Measurements from ENCODE around the gene PIGC. TPM values are rescaled to one million over a fixed set of nuclear protein-coding genes. Genes with fewer than 3 reads are reported as not detected.

Gene PIGC
- polyA plus RNA-seq, 2 donors, result 15.1 to 15.6 TPM

- Histone ChIP-seq H3K9me3 (ENCODE audit: control insufficient read depth in 2 of 2, insufficient read depth in 1 of 2, low read depth in 1 of 2, low read length in 1 of 2) (no peaks in the 10 kb centered on the region), H3K4me1 (ENCODE audit: control insufficient read depth in 2 of 2, insufficient read depth in 2 of 2, low read length in 1 of 2) (no peaks in the 10 kb centered on the region), H3K27ac (ENCODE audit: low read depth in 2 of 2, low read length in 1 of 2) (no peak overlapping the region), H3K4me3 (ENCODE audit: low read depth in 1 of 2, low read length in 2 of 2) (no peak overlapping the region), H3K36me3 (ENCODE audit: control insufficient read depth in 2 of 2, insufficient read depth in 2 of 2, low read length in 1 of 2) (no peaks in the 10 kb centered on the region), H3K27me3 (ENCODE audit: control insufficient read depth in 1 of 2, insufficient read depth in 2 of 2, low read length in 2 of 2) (no peaks in the 10 kb centered on the region)
Observed at GRCh38 chr1:172405912-172406311, 38.0 kb downstream of the PIGC start.

GRCh38 chr1:172404121-172404520 is 39.7 kb downstream of the PIGC start:
- Histone ChIP-seq H3K36me3 (ENCODE audit: control insufficient read depth in 2 of 2, insufficient read depth in 2 of 2, low read length in 1 of 2) (no peaks in the 10 kb centered on the region), H3K27me3 (ENCODE audit: control insufficient read depth in 1 of 2, insufficient read depth in 2 of 2, low read length in 2 of 2) (no peaks in the 10 kb centered on the region), H3K27ac (ENCODE audit: low read depth in 2 of 2, low read length in 1 of 2) (no peak overlapping the region), H3K4me3 (ENCODE audit: low read depth in 1 of 2, low read length in 2 of 2) (no peak overlapping the region), H3K9me3 (ENCODE audit: control insufficient read depth in 2 of 2, insufficient read depth in 1 of 2, low read depth in 1 of 2, low read length in 1 of 2) (no peaks in the 10 kb centered on the region), H3K4me1 (ENCODE audit: control insufficient read depth in 2 of 2, insufficient read depth in 2 of 2, low read length in 1 of 2) (no peaks in the 10 kb centered on the region)

- Histone ChIP-seq H3K27ac (ENCODE audit: low read depth in 2 of 2, low read length in 1 of 2) (no peak overlapping the region), H3K27me3 (ENCODE audit: control insufficient read depth in 1 of 2, insufficient read depth in 2 of 2, low read length in 2 of 2) (no peaks in the 10 kb centered on the region), H3K4me3 (ENCODE audit: low read depth in 1 of 2, low read length in 2 of 2) (no peak overlapping the region), H3K4me1 (ENCODE audit: control insufficient read depth in 2 of 2, insufficient read depth in 2 of 2, low read length in 1 of 2) (no peaks in the 10 kb centered on the region), H3K9me3 (ENCODE audit: control insufficient read depth in 2 of 2, insufficient read depth in 1 of 2, low read depth in 1 of 2, low read length in 1 of 2) (no peaks in the 10 kb centered on the region), H3K36me3 (ENCODE audit: control insufficient read depth in 2 of 2, insufficient read depth in 2 of 2, low read length in 1 of 2) (no peaks in the 10 kb centered on the region)
- 89 to 92% methylated on average over 1 of the region's 1 CpG for WGBS, 2 donors
Observed at GRCh38 chr1:172402878-172403569, 40.8 kb downstream of the PIGC start.

GRCh38 chr1:172401892-172402291 is 42.0 kb downstream of the PIGC start:
- no peaks in the 10 kb centered on the region for H3K27me3 ChIP-seq (ENCODE audit: control insufficient read depth in 1 of 2, insufficient read depth in 2 of 2, low read length in 2 of 2)
- H3K4me3 ChIP-seq (ENCODE audit: low read depth in 1 of 2, low read length in 2 of 2), result no peak overlapping the region
- no peaks in the 10 kb centered on the region for H3K36me3 ChIP-seq (ENCODE audit: control insufficient read depth in 2 of 2, insufficient read depth in 2 of 2, low read length in 1 of 2)
- H3K27ac ChIP-seq (ENCODE audit: low read depth in 2 of 2, low read length in 1 of 2), result no peak overlapping the region
- WGBS, 2 donors, result 80 to 90% methylated on average over 5 of the region's 5 CpGs
- no peaks in the 10 kb centered on the region for H3K9me3 ChIP-seq (ENCODE audit: control insufficient read depth in 2 of 2, insufficient read depth in 1 of 2, low read depth in 1 of 2, low read length in 1 of 2)
- H3K4me1 ChIP-seq (ENCODE audit: control insufficient read depth in 2 of 2, insufficient read depth in 2 of 2, low read length in 1 of 2), result no peaks in the 10 kb centered on the region

GRCh38 chr1:172401477-172401876 is 42.4 kb downstream of the PIGC start:
- H3K27ac ChIP-seq (ENCODE audit: low read depth in 2 of 2, low read length in 1 of 2), result no peak overlapping the region
- H3K36me3 ChIP-seq (ENCODE audit: control insufficient read depth in 2 of 2, insufficient read depth in 2 of 2, low read length in 1 of 2), result no peaks in the 10 kb centered on the region

GRCh38 chr1:172400722-172401105 is 43.2 kb downstream of the PIGC start:
- Histone ChIP-seq H3K9me3 (ENCODE audit: control insufficient read depth in 2 of 2, insufficient read depth in 1 of 2, low read depth in 1 of 2, low read length in 1 of 2) (no peaks in the 10 kb centered on the region), H3K27ac (ENCODE audit: low read depth in 2 of 2, low read length in 1 of 2) (no peak overlapping the region), H3K36me3 (ENCODE audit: control insufficient read depth in 2 of 2, insufficient read depth in 2 of 2, low read length in 1 of 2) (no peaks in the 10 kb centered on the region), H3K4me1 (ENCODE audit: control insufficient read depth in 2 of 2, insufficient read depth in 2 of 2, low read length in 1 of 2) (no peaks in the 10 kb centered on the region), H3K4me3 (ENCODE audit: low read depth in 1 of 2, low read length in 2 of 2) (no peak overlapping the region), H3K27me3 (ENCODE audit: control insufficient read depth in 1 of 2, insufficient read depth in 2 of 2, low read length in 2 of 2) (no peaks in the 10 kb centered on the region)
- WGBS, 2 donors, result 58 to 69% methylated on average over 1 of the region's 1 CpG

More at GRCh38 chr1:172401477-172401876, 42.4 kb downstream of the PIGC start:
- Histone ChIP-seq H3K27me3 (ENCODE audit: control insufficient read depth in 1 of 2, insufficient read depth in 2 of 2, low read length in 2 of 2) (no peaks in the 10 kb centered on the region), H3K4me1 (ENCODE audit: control insufficient read depth in 2 of 2, insufficient read depth in 2 of 2, low read length in 1 of 2) (no peaks in the 10 kb centered on the region), H3K9me3 (ENCODE audit: control insufficient read depth in 2 of 2, insufficient read depth in 1 of 2, low read depth in 1 of 2, low read length in 1 of 2) (no peaks in the 10 kb centered on the region), H3K4me3 (ENCODE audit: low read depth in 1 of 2, low read length in 2 of 2) (no peak overlapping the region)

- H3K27ac ChIP-seq (ENCODE audit: low read depth in 2 of 2, low read length in 1 of 2), result no peak overlapping the region
Observed at GRCh38 chr1:172399756-172400721, 43.8 kb downstream of the PIGC start.

GRCh38 chr1:172398970-172399755 is 44.7 kb downstream of the PIGC start:
- WGBS, 2 donors, result 29 to 32% methylated on average over 9 of the region's 9 CpGs
- H3K27ac ChIP-seq (ENCODE audit: low read depth in 2 of 2, low read length in 1 of 2), result peak overlapping the region in 1 of 2 donors; percentile 49
- H3K4me3 ChIP-seq (ENCODE audit: low read depth in 1 of 2, low read length in 2 of 2), result no peak overlapping the region
- H3K9me3 ChIP-seq (ENCODE audit: control insufficient read depth in 2 of 2, insufficient read depth in 1 of 2, low read depth in 1 of 2, low read length in 1 of 2), result no peaks in the 10 kb centered on the region
- peaks cover 0 to 3% of the 10 kb centered on the region in 2 donors for H3K4me1 ChIP-seq (ENCODE audit: control insufficient read depth in 2 of 2, insufficient read depth in 2 of 2, low read length in 1 of 2)
- no peaks in the 10 kb centered on the region for H3K27me3 ChIP-seq (ENCODE audit: control insufficient read depth in 1 of 2, insufficient read depth in 2 of 2, low read length in 2 of 2)
- H3K36me3 ChIP-seq (ENCODE audit: control insufficient read depth in 2 of 2, insufficient read depth in 2 of 2, low read length in 1 of 2), result no peaks in the 10 kb centered on the region

More at GRCh38 chr1:172399756-172400721, 43.8 kb downstream of the PIGC start:
- H3K27me3 ChIP-seq (ENCODE audit: control insufficient read depth in 1 of 2, insufficient read depth in 2 of 2, low read length in 2 of 2), result no peaks in the 10 kb centered on the region
- no peaks in the 10 kb centered on the region for H3K9me3 ChIP-seq (ENCODE audit: control insufficient read depth in 2 of 2, insufficient read depth in 1 of 2, low read depth in 1 of 2, low read length in 1 of 2)
- H3K4me1 ChIP-seq (ENCODE audit: control insufficient read depth in 2 of 2, insufficient read depth in 2 of 2, low read length in 1 of 2), result no peaks in the 10 kb centered on the region
- no peak overlapping the region for H3K4me3 ChIP-seq (ENCODE audit: low read depth in 1 of 2, low read length in 2 of 2)
- no peaks in the 10 kb centered on the region for H3K36me3 ChIP-seq (ENCODE audit: control insufficient read depth in 2 of 2, insufficient read depth in 2 of 2, low read length in 1 of 2)
- WGBS, 2 donors, result 74 to 75% methylated on average over 6 of the region's 6 CpGs

- Histone ChIP-seq H3K9me3 (ENCODE audit: control insufficient read depth in 2 of 2, insufficient read depth in 1 of 2, low read depth in 1 of 2, low read length in 1 of 2) (no peaks in the 10 kb centered on the region), H3K4me3 (ENCODE audit: low read depth in 1 of 2, low read length in 2 of 2) (no peak overlapping the region), H3K27ac (ENCODE audit: low read depth in 2 of 2, low read length in 1 of 2) (no peak overlapping the region), H3K4me1 (ENCODE audit: control insufficient read depth in 2 of 2, insufficient read depth in 2 of 2, low read length in 1 of 2) (peaks cover 0 to 3% of the 10 kb centered on the region in 2 donors), H3K36me3 (ENCODE audit: control insufficient read depth in 2 of 2, insufficient read depth in 2 of 2, low read length in 1 of 2) (no peaks in the 10 kb centered on the region), H3K27me3 (ENCODE audit: control insufficient read depth in 1 of 2, insufficient read depth in 2 of 2, low read length in 2 of 2) (no peaks in the 10 kb centered on the region)
- WGBS, 2 donors, result 61 to 62% methylated on average over 2 of the region's 2 CpGs
Observed at GRCh38 chr1:172398193-172398592, 45.7 kb downstream of the PIGC start.

Measured in esophagus (tissue), 2 donors.